ENCODE measurements around the gene ATP1A1.

DNA sequence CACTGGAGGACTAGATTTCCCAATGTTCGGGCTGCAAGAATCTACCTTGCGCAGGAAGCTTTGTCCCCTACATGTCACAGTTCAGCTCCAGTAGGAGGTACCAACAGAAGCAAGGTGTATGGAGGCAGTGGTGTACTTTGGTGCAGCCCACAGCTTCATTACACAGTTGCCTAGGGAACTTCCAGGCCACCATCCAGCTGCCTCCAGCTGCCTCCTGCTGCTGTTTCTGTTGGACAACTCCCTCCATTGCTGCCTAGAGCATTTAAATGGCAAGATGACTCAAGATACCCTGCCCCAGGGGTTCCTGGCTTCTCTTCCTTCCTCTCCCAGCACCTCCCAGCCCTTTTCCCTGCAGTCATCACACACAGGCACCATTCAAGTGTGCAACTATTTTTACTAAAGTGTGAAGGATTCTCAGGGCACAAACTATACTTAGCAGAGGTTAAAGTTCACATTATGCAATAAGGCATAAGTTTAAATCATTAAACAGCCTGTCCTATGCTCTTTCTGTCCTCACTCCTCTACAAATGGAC is 39.0 kb upstream of the ATP1A1 start:
- TF ChIP-seq, protein P1, sequence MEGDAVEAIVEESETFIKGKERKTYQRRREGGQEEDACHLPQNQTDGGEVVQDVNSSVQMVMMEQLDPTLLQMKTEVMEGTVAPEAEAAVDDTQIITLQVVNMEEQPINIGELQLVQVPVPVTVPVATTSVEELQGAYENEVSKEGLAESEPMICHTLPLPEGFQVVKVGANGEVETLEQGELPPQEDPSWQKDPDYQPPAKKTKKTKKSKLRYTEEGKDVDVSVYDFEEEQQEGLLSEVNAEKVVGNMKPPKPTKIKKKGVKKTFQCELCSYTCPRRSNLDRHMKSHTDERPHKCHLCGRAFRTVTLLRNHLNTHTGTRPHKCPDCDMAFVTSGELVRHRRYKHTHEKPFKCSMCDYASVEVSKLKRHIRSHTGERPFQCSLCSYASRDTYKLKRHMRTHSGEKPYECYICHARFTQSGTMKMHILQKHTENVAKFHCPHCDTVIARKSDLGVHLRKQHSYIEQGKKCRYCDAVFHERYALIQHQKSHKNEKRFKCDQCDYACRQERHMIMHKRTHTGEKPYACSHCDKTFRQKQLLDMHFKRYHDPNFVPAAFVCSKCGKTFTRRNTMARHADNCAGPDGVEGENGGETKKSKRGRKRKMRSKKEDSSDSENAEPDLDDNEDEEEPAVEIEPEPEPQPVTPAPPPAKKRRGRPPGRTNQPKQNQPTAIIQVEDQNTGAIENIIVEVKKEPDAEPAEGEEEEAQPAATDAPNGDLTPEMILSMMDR (IDR thresholded peaks at IDR 0.05; ENCODE audit: low read length), result no peak
- no peak for TF ChIP-seq EZH2 (optimal IDR thresholded peaks at IDR 0.05; ENCODE audit: low read depth, low read length)

Measured in MM.1S (cell line).